BJ (cell line): ENCODE measurements around the gene CDH23. TPM values are rescaled to one million over a fixed set of nuclear protein-coding genes. Genes with fewer than 3 reads are reported as not detected.

Experiments
- CTCF ChIA-PET: fragments of 350-600 bp; formaldehyde crosslinking; extraction: SDS; loops from one replicate; lab custom pipeline; 2021; ENCODE audit warnings: antibody characterized with exemption, inconsistent platforms; lab: Yijun Ruan, JAX
- POLR2A ChIA-PET: fragments of 300-600 bp; sonication (Branson Sonifier 250); formaldehyde crosslinking; extraction: SDS; loops from one replicate; lab custom pipeline; 2021; ENCODE audit warnings: antibody characterized with exemption; lab: Charles Lee
- DNase-seq: peaks from one replicate; pipeline ENCODE4 v3.0.0-alpha.2; 2011; ENCODE audit warnings: low read depth
- H3K27me3 ChIP-seq: 2 replicates; pipeline ENCODE4 v1.6.0; 2011; ENCODE audit warnings: low read length; ENCODE audit not compliant: control insufficient read depth, insufficient read depth
- H3K36me3 ChIP-seq: 2 replicates; pipeline ENCODE4 v1.5.1; 2011; ENCODE audit warnings: low read length; ENCODE audit not compliant: control insufficient read depth, insufficient read depth
- H3K4me3 ChIP-seq: 2 replicates; pipeline ENCODE4 v1.5.1; 2011; ENCODE audit warnings: low read depth, mild to moderate bottlenecking, control low read depth, low read length
- polyA plus RNA-seq: library from polyadenylated mRNA; depleted of rRNA; stranded (reverse); fragments of >200 nt; gene quantifications from 2 replicates; pipeline ENCODE4 v1.2.3, GENCODE V29; 2011
- TF ChIP-seq, protein P1 (sequence below): IDR thresholded peaks from 2 replicates; pipeline ENCODE4 v1.5.1; 2011; ENCODE audit warnings: low read depth, mild to moderate bottlenecking, control low read depth, inconsistent platforms, low read length, moderate library complexity; ENCODE audit not compliant: insufficient read depth

The CDH23 gene
- polyA plus RNA-seq, 1 experiment = 0.05 TPM

DNA sequence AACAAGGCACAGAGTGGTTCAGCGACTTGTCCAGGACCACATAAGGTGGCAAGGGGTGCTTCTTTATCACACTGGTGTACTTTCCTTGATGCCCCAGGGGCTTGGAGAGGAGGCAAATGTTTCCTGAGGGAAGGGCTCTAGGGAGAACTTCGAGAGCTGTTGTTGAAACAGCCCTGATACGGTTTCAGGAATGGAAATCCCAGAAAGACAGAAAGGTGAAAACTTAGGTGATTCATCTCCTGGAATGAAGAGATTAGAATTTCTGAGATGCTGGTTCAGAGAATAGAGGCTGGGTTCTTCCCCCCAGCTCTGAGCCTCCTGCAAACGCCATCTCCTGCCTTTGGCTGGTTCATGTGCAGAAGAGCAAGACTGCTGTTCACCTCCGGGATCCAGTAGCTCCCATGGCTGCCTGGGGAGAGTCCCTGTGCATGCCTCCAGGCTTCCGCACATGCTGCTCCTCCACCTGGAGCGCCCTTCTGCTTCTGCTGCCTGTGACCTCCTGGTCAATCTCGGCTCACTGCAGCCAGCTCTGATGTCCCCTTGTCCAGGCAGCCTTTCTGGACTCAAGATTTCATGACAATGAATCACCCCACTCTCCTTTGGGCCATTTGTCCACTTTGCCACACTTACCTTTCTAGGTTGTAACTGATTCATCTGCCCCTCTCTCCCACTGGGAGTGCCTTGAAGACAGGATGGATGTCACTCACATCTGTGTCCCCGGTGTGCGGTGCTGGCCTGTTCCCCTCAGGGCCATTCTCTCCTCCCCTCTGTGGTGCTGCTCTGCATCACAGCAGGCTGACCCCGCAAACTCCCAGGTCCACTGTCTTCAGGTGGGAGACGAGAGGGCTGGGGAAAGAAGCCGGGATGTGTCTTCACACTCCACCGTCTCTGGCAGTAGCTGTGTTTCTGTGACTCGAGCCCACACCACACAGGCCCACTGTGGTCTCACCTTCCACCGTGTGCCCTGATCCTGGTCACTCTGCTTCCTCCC, 3.6 kb upstream of the CDH23 start:
- Histone ChIP-seq H3K27me3 (peaks cover 40% of the 10 kb centered on the region), H3K4me3 (no peak overlapping the region), H3K36me3 (no peaks in the 10 kb centered on the region)
- POLR2A ChIA-PET = no interaction called here
- no peak for DNase-seq
- CTCF ChIA-PET = interaction anchor here (1.1 to 6.0 kb wide), 3 partner anchors 10 to 304 kb away, joined by 3 to 38 read pairs (median 6); no protein-coding TSS in a partner anchor
- TF ChIP-seq, protein P1, sequence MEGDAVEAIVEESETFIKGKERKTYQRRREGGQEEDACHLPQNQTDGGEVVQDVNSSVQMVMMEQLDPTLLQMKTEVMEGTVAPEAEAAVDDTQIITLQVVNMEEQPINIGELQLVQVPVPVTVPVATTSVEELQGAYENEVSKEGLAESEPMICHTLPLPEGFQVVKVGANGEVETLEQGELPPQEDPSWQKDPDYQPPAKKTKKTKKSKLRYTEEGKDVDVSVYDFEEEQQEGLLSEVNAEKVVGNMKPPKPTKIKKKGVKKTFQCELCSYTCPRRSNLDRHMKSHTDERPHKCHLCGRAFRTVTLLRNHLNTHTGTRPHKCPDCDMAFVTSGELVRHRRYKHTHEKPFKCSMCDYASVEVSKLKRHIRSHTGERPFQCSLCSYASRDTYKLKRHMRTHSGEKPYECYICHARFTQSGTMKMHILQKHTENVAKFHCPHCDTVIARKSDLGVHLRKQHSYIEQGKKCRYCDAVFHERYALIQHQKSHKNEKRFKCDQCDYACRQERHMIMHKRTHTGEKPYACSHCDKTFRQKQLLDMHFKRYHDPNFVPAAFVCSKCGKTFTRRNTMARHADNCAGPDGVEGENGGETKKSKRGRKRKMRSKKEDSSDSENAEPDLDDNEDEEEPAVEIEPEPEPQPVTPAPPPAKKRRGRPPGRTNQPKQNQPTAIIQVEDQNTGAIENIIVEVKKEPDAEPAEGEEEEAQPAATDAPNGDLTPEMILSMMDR = no peak

DNA sequence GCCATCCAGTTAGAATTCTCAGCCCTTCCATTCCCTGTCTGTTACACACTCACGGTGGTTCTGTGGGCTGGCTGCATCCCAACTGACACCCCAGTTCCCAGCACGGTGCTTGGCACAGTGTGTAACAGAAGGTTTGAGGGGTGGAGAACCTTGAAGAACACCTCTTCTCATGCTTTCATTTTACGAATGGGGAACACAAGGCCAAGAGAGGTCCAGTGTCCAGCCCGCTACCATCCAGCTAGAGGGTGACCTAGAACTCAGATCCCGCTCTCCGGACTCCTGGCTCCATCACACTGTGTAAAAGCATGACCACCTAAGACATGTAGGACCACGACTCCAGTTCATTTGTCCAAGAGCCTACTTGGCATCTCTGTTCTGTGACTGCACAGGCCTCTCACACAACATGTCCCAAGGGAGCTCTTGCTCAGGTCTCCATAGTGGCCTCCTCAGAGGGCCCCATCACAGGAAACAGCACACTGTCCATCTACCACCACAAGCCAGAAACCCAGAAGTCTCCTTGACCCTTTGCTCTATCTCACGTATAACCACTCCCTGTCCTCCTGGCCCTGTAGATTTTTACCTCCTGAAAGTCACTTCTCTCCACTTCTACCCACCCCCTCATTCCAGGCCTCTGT, 2.8 kb upstream of the CDH23 start:
- no peak for DNase-seq
- H3K36me3 ChIP-seq = no peaks in the 10 kb centered on the region
- ChIA-PET POLR2A (no interaction called here), CTCF (interaction anchor here (6.0 kb wide), 1 partner anchor 11 kb away, joined by 38 read pairs; no protein-coding TSS in a partner anchor)
- TF ChIP-seq, protein P1 = no peak
- H3K27me3 ChIP-seq = peaks cover 46% of the 10 kb centered on the region
- no peak overlapping the region for H3K4me3 ChIP-seq

DNA sequence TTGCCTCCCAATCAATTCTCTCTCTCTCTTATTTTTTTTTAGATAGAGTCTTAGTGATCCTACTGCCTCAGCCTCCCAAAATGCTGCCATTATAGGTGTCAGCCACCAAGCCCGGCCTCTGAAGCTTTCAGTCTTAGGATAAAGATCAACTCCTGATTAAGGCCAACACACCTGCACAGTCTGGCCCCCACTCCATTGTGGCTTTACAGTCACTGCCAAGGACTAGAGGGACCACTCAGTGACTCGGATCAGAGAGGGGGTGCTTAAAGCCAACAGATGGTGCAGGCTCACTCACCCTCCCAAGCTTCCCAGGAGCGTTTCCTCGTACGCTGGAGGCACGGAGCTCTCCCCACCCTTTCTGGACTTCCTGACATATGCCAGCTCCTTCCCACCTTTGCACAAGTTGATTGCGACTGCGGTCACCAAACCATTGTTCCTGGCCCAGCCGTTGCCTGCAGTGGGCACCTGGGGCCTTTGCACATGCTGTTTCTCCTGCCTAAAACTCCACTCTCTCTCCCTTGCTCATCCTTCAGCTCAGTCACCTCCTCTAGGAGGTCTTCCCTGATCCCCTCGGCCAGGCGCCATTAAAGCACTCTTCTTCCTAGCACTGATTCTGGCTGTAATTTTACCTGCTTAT, 1.7 kb upstream of the CDH23 start:
- ChIA-PET POLR2A (no interaction called here), CTCF (interaction anchor here (0.8 to 6.0 kb wide), 4 partner anchors 12 to 424 kb away, joined by 3 to 38 read pairs (median 4); no protein-coding TSS in a partner anchor)
- Histone ChIP-seq H3K36me3 (no peaks in the 10 kb centered on the region), H3K27me3 (peaks cover 48% of the 10 kb centered on the region), H3K4me3 (no peak overlapping the region)
- no peak for DNase-seq
- TF ChIP-seq, protein P1 = no peak

DNA sequence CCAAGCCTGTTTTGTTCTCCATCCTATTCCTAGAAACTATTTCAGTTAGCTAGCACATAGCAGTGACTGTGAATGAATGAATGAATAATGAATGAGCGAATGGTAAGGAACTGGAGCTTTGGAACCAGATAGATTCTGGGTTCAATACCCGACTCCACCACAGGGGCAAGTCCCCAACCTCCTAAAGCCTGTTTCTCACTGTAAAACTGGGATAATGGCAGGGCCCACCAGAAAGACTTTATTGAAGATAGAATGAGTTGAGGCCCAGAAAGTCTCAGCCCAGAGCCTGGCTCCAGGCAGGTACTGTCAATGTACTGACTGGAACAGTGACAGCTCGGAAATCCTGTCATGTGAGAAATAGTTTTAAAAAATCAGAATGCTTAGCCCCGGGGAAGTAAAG, 1.1 kb upstream of the CDH23 start:
- H3K4me3 ChIP-seq = no peak overlapping the region
- TF ChIP-seq, protein P1 = no peak
- H3K27me3 ChIP-seq = peaks cover 51% of the 10 kb centered on the region
- no peaks in the 10 kb centered on the region for H3K36me3 ChIP-seq
- DNase-seq = no peak
- CTCF ChIA-PET = interaction anchor here (0.8 to 6.0 kb wide), 4 partner anchors 13 to 424 kb away, joined by 3 to 38 read pairs (median 4); no protein-coding TSS in a partner anchor
- POLR2A ChIA-PET = no interaction called here
